Ovary (tissue), 9 donors: ENCODE results near the gene CFAP45. TPM values are rescaled to one million over a fixed set of nuclear protein-coding genes. Genes with fewer than 3 reads are reported as not detected.
"Not testable (repeated sequence)": the region's sequence is repeated elsewhere in the genome, so short reads cannot be mapped to it uniquely, and the experiment has no call there.

Experiments
- DNase-seq, 5 donors: peaks; one replicate each; pipeline ENCODE4 v3.0.0-alpha.2; 2019 to 2020
- H3K27ac ChIP-seq, 2 donors: fragments of 200-600 bp; one replicate each; pipeline versions ENCODE4 v1.5.1 to v1.8.0; 2019 to 2022
- H3K27me3 ChIP-seq: fragments of 200-600 bp; one replicate; pipeline ENCODE4 v1.8.0; 2022
- H3K36me3 ChIP-seq: fragments of 200-600 bp; sonication (generic); one replicate; pipeline ENCODE4 v1.5.1; 2019
- H3K4me1 ChIP-seq: one replicate; pipeline ENCODE4 v1.8.1; 2013; ENCODE audit warnings: mild to moderate bottlenecking, moderate library complexity; ENCODE audit not compliant: insufficient read depth
- H3K4me3 ChIP-seq: fragments of 200-600 bp; sonication (generic); one replicate; pipeline ENCODE4 v1.5.1; 2017
- H3K9me3 ChIP-seq, 2 donors: fragments of 200-600 bp in 1 of 2; sonication (generic) in 1 of 2; one replicate each; pipeline versions ENCODE4 v1.5.1 to v1.8.1; 2013 to 2019; ENCODE audit warnings: mild to moderate bottlenecking in 1 of 2, moderate library complexity in 1 of 2
- CTCF ChIP-seq, 3 donors: fragments of 450-650 bp in 2 of 3; fragments of 200-600 bp in 1 of 3; IDR thresholded peaks; one replicate each; pipeline versions ENCODE4 v1.5.1 to v1.8.0; 2016 to 2022; ENCODE audit warnings: antibody characterized with exemption in 3 of 3, mild to moderate bottlenecking in 1 of 3
- EP300 ChIP-seq: sonication (generic); formaldehyde crosslinking; IDR thresholded peaks from one replicate; pipeline ENCODE4 v1.6.1; 2017; ENCODE audit warnings: antibody characterized with exemption
- POLR2A ChIP-seq: fragments of 450-650 bp; IDR thresholded peaks from one replicate; pipeline ENCODE4 v1.6.1; 2017; ENCODE audit warnings: antibody characterized with exemption, mild to moderate bottlenecking, moderate library complexity
- WGBS, 3 donors: extraction: QIAGEN DNeasy Blood & Tissue Kit in 1 of 3; methylation state at CpG; one replicate each; pipeline versions ENCODE4 v1.1.5 to v1.1.7; 2013 to 2017; 5-methylcytosine and 5-hydroxymethylcytosine counted together
- intact Hi-C, 4 donors: fragments of 100-400 bp; cut with DNase I; formaldehyde crosslinking; loops; one replicate each; pipeline versions ENCODE4 v1.11.0 to v1.15.1; 2022 to 2023
- polyA plus RNA-seq, 2 donors: library from polyadenylated mRNA; stranded (reverse); fragments of 200-250 nt in 1 of 2; fragments of 350-450 nt in 1 of 2; fragmentation: Illumina TruSeq in 1 of 2; extraction: RNeasy Lipid Tissue Mini Kit (QIAGEN cat#74804) in 1 of 2; gene quantifications; one replicate each; pipeline ENCODE4 v1.2.3, GENCODE V29; 2013 to 2014
- total RNA-seq, 7 donors: library from RNA; depleted of rRNA in 2 of 7; stranded (reverse); fragments of >200 nt in 2 of 7; fragmentation: NEBNext Ultra II Directional in 3 of 7; extraction: Animal tissue kit (Norgen Biotek cat#: 25700) in 3 of 7; gene quantifications; one replicate each; pipeline versions ENCODE4 v1.1.0 to v1.2.4, GENCODE V29; 2016 to 2023
- donor health status: DM: no; HTN: no; CAD: no; lungs with moderate emphysema.
- donor health status: DM: no; HTN: no; CAD: no.
- donor health status: Bipolar disorder and iron deficiency.
- donor health status: DM: yes; HTN: yes; CAD: no.
- donor health status: DM: no; HTN: no; CAD: no.
- donor health status: DM: yes; HTN: yes; CAD: no.

CFAP45 gene
- total and polyA plus RNA-seq, 9 donors, result 0.30 to 16.7 (median 1.4) TPM

- WGBS, 3 donors, result 70 to 71% (median 71%) methylated on average over 9 of the region's 9 CpGs
- Histone ChIP-seq H3K4me3 (no peak overlapping the region), H3K27ac (no peak overlapping the region), H3K27me3 (no peaks in the 10 kb centered on the region), H3K36me3 (no peaks in the 10 kb centered on the region), H3K4me1 (peaks cover 2% of the 10 kb centered on the region), H3K9me3 (no peaks in the 10 kb centered on the region)
- TF ChIP-seq CTCF (IDR thresholded peaks at IDR 0.05) (no peak), POLR2A (no peak), EP300 (no peak)
- intact Hi-C loops, result no loop called here
- DNase-seq, result no peak
Observed at GRCh38 chr1:159908031-159908940, 8.3 kb upstream of the CFAP45 start.

- Histone ChIP-seq H3K9me3 (no peaks in the 10 kb centered on the region), H3K36me3 (no peaks in the 10 kb centered on the region), H3K27ac (no peak overlapping the region), H3K27me3 (no peaks in the 10 kb centered on the region), H3K4me3 (no peak overlapping the region), H3K4me1 (peaks cover 2% of the 10 kb centered on the region)
- intact Hi-C loops, result no loop called here
- no peak for DNase-seq
- 65 to 86% (median 81%) methylated on average over 1 of the region's 1 CpG for WGBS, 3 donors
- TF ChIP-seq POLR2A (no peak), EP300 (no peak)
Observed at GRCh38 chr1:159906960-159907359, 7.0 kb upstream of the CFAP45 start.

- WGBS, 3 donors, result 63 to 67% (median 67%) methylated on average over 3 of the region's 3 CpGs
- DNase-seq, H3K36me3 ChIP-seq, H3K27ac ChIP-seq, H3K27me3 ChIP-seq, H3K4me3 ChIP-seq, intact Hi-C loops, H3K9me3 ChIP-seq, H3K4me1 ChIP-seq: not testable (repeated sequence)
Observed at GRCh38 chr1:159904036-159904435, 4.1 kb upstream of the CFAP45 start.

- Histone ChIP-seq H3K9me3 (no peaks in the 10 kb centered on the region), H3K27me3 (no peaks in the 10 kb centered on the region), H3K4me3 (no peak overlapping the region), H3K4me1 (peaks cover 4% of the 10 kb centered on the region), H3K27ac (no peak overlapping the region), H3K36me3 (no peaks in the 10 kb centered on the region)
- TF ChIP-seq CTCF (IDR thresholded peaks at IDR 0.05) (no peak), POLR2A (no peak), EP300 (no peak)
- intact Hi-C loops, result no loop called here
- no peak for DNase-seq
- 95 to 100% (median 96%) methylated on average over 3 of the region's 3 CpGs for WGBS, 3 donors
Observed at GRCh38 chr1:159902541-159902940, 2.6 kb upstream of the CFAP45 start.

- TF ChIP-seq CTCF (IDR thresholded peaks at IDR 0.05) (no peak), EP300 (no peak), POLR2A (no peak)
- no peak overlapping the region for H3K27ac ChIP-seq
- no peak overlapping the region for H3K4me3 ChIP-seq
- peaks cover 4% of the 10 kb centered on the region for H3K4me1 ChIP-seq
- H3K36me3 ChIP-seq, result no peaks in the 10 kb centered on the region
- no peaks in the 10 kb centered on the region for H3K9me3 ChIP-seq
- no peaks in the 10 kb centered on the region for H3K27me3 ChIP-seq
- WGBS, 3 donors, result 76 to 91% (median 87%) methylated on average over 2 of the region's 2 CpGs
- intact Hi-C loops, result no loop called here
- no peak for DNase-seq
Observed at GRCh38 chr1:159900755-159901360, 893 bp upstream of the CFAP45 start.

GRCh38 chr1:159899634-159900033, 331 bp downstream of the CFAP45 start:
- not testable (repeated sequence) for H3K36me3 ChIP-seq, H3K27ac ChIP-seq, H3K4me3 ChIP-seq, DNase-seq, H3K27me3 ChIP-seq, H3K9me3 ChIP-seq, H3K4me1 ChIP-seq
- intact Hi-C loops, result loop anchor here in 1 of 4 donors (5.0 kb wide), 1 partner anchor 272 kb away; no protein-coding TSS in a partner anchor
- 87 to 90% (median 89%) methylated on average over 12 to 15 of the region's 15 CpGs for WGBS, 3 donors
